Measurements from ENCODE around the gene MAGI1. TPM values are rescaled to one million over a fixed set of nuclear protein-coding genes. Genes with fewer than 3 reads are reported as not detected.

MAGI1 gene
- total and polyA plus RNA-seq, 4 donors: 9.9 to 88.1 (median 24.6) TPM

- WGBS, 2 donors: 83 to 86% methylated on average over 2 of the region's 2 CpGs
- H3K4me3 ChIP-seq: no peak overlapping the region
- H3K27ac ChIP-seq (ENCODE audit: low read depth in 1 of 2, low read length in 1 of 2): no peak overlapping the region
- peaks cover 0 to 2% (median 0%) of the 10 kb centered on the region in 5 donors for H3K4me1 ChIP-seq (ENCODE audit: control insufficient read depth in 5 of 5, insufficient read depth in 5 of 5, low read length in 5 of 5)
- no peak overlapping the region for H3K9ac ChIP-seq (ENCODE audit: insufficient read depth in 1 of 2, low read length in 2 of 2)
- H3K27me3 ChIP-seq (ENCODE audit: control insufficient read depth in 3 of 3, insufficient read depth in 3 of 3, low read length in 2 of 3): no peaks in the 10 kb centered on the region
- DNase-seq (no peak), ATAC-seq (ENCODE audit: insufficient read depth, low FRiP score) (no peak)
- TF ChIP-seq CTCF (IDR thresholded peaks at IDR 0.05; ENCODE audit: control extremely low read depth, extremely low read depth): no peak
- peaks cover 0 to 3% (median 0%) of the 10 kb centered on the region in 4 donors for H3K9me3 ChIP-seq (ENCODE audit: control insufficient read depth in 4 of 4, insufficient read depth in 3 of 4, low read length in 3 of 4)
- H3K36me3 ChIP-seq (ENCODE audit: control insufficient read depth in 4 of 4, insufficient read depth in 4 of 4, low read length in 4 of 4): no peaks in the 10 kb centered on the region
Observed at GRCh38 chr3:65502526-65502925, 536.2 kb downstream of the MAGI1 start.

DNA sequence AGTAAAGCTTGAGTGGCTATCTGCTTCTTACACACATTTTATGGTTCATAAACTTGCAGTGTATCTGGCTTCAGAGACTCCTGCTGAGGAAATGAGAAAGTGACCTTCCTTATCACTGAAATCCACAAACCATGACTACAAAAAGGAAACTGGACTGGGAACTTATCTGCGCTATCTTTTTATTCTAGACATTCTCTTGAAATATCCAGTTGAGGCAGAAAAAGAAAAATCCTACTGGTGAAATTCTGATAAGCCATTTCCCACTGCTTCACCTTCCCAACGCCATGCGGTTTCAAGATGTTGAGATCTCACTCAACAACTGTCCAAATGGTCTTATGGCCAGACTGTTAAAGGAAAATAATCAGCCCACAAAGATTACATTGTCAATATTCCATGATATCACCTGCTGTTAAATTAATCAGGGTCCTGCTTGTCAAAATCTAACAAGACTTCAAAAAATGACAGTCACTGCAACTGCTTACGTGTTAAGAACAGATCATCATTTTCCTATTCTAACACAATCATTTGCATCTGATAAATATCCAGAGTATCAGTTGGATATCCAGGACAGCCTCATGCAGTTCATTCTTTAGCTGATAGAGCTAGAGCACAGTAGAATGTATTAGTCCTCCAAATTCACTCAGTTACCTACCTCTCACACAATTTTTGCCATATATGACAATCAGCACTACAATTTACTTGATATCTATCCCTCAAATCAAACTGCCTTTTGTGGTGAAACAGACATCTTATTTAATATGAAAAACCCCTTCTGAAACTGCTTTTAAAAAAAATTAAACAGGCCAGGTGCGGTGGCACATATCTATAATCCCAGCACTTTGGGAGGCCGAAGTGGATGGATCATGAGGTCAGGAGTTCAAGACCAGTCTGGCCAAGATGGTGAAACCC, 538.1 kb downstream of the MAGI1 start:
- no peak overlapping the region for H3K4me3 ChIP-seq
- no peaks in the 10 kb centered on the region for H3K27me3 ChIP-seq (ENCODE audit: control insufficient read depth in 3 of 3, insufficient read depth in 3 of 3, low read length in 2 of 3)
- peaks cover 0 to 3% (median 0%) of the 10 kb centered on the region in 4 donors for H3K9me3 ChIP-seq (ENCODE audit: control insufficient read depth in 4 of 4, insufficient read depth in 3 of 4, low read length in 3 of 4)
- DNase-seq (no peak), ATAC-seq (ENCODE audit: insufficient read depth, low FRiP score) (no peak)
- H3K9ac ChIP-seq (ENCODE audit: insufficient read depth in 1 of 2, low read length in 2 of 2): no peak overlapping the region
- H3K4me1 ChIP-seq (ENCODE audit: control insufficient read depth in 5 of 5, insufficient read depth in 5 of 5, low read length in 5 of 5): peaks cover 0 to 8% (median 0%) of the 10 kb centered on the region in 5 donors
- 87 to 89% methylated on average over 6 of the region's 6 CpGs for WGBS, 2 donors
- no peak for TF ChIP-seq CTCF (IDR thresholded peaks at IDR 0.05; ENCODE audit: control extremely low read depth, extremely low read depth)
- H3K27ac ChIP-seq (ENCODE audit: low read depth in 1 of 2, low read length in 1 of 2): no peak overlapping the region
- H3K36me3 ChIP-seq (ENCODE audit: control insufficient read depth in 4 of 4, insufficient read depth in 4 of 4, low read length in 4 of 4): no peaks in the 10 kb centered on the region

DNA sequence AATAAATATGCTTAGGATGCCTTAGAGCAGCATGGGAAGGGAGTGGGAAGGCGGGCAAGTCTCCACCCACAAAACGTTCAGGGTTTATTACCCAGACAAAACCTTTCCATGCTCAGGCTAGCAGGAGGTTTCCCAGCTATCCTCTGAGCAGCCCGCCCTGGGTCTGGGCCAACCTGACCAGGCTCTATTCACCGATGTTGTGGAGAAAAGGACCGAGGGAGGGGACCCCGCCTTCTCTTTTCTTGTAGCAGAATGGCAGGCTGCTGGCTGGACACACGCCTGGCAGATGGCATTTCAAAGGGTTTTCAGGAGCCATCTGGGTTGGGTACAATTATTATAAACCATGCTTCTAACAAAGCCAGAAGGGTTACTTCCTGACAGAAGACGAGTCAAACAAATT, 540.9 kb downstream of the MAGI1 start:
- Histone ChIP-seq H3K27me3 (ENCODE audit: control insufficient read depth in 3 of 3, insufficient read depth in 3 of 3, low read length in 2 of 3) (no peaks in the 10 kb centered on the region), H3K9me3 (ENCODE audit: control insufficient read depth in 4 of 4, insufficient read depth in 3 of 4, low read length in 3 of 4) (no peaks in the 10 kb centered on the region), H3K4me1 (ENCODE audit: control insufficient read depth in 5 of 5, insufficient read depth in 5 of 5, low read length in 5 of 5) (peaks cover 0 to 14% (median 0%) of the 10 kb centered on the region in 5 donors), H3K27ac (ENCODE audit: low read depth in 1 of 2, low read length in 1 of 2) (no peak overlapping the region), H3K4me3 (no peak overlapping the region), H3K36me3 (ENCODE audit: control insufficient read depth in 4 of 4, insufficient read depth in 4 of 4, low read length in 4 of 4) (no peaks in the 10 kb centered on the region), H3K9ac (ENCODE audit: insufficient read depth in 1 of 2, low read length in 2 of 2) (no peak overlapping the region)
- WGBS, 2 donors: 86 to 93% methylated on average over 8 of the region's 8 CpGs
- TF ChIP-seq CTCF (IDR thresholded peaks at IDR 0.05; ENCODE audit: control extremely low read depth, extremely low read depth): no peak
- no peak for DNase-seq
- no peak for ATAC-seq (ENCODE audit: insufficient read depth, low FRiP score)

Measured in lung (tissue), 12 donors.